HG03342 (cell line): ENCODE data around the gene RCBTB2.

ENCODE experiments used
- ATAC-seq: cut with Tn5 transposase; IDR thresholded peaks from one replicate; pipeline ENCODE4 v1.9.1; 2021; ENCODE audit warnings: mild to moderate bottlenecking, moderate library complexity; ENCODE audit not compliant: unreplicated experiment

Gene RCBTB2

GRCh38 chr13:48532256-48532505 is 699 bp downstream of the RCBTB2 start:
- ATAC-seq = peak; percentile 19

GRCh38 chr13:48531416-48532255 is 1.2 kb downstream of the RCBTB2 start:
- no peak for ATAC-seq

GRCh38 chr13:48530833-48531232 is 2.0 kb downstream of the RCBTB2 start:
- no peak for ATAC-seq

GRCh38 chr13:48528720-48529119 is 4.2 kb downstream of the RCBTB2 start:
- ATAC-seq = no peak

GRCh38 chr13:48527955-48528354 is 4.9 kb downstream of the RCBTB2 start:
- no peak for ATAC-seq

- no peak for ATAC-seq
Observed at GRCh38 chr13:48526286-48526685, 6.6 kb downstream of the RCBTB2 start.

GRCh38 chr13:48518083-48518482 is 14.8 kb downstream of the RCBTB2 start:
- no peak for ATAC-seq

- ATAC-seq = no peak
Observed at GRCh38 chr13:48515732-48516131, 17.1 kb downstream of the RCBTB2 start.

GRCh38 chr13:48514793-48515192 is 18.1 kb downstream of the RCBTB2 start:
- ATAC-seq = no peak

- ATAC-seq = no peak
Observed at GRCh38 chr13:48511621-48512230, 21.2 kb downstream of the RCBTB2 start.

- no peak for ATAC-seq
Observed at GRCh38 chr13:48510698-48511097, 22.2 kb downstream of the RCBTB2 start.

- no peak for ATAC-seq
Observed at GRCh38 chr13:48508011-48508410, 24.9 kb downstream of the RCBTB2 start.

- ATAC-seq = no peak
Observed at GRCh38 chr13:48507021-48507420, 25.9 kb downstream of the RCBTB2 start.

- peak; percentile 27 for ATAC-seq
Observed at GRCh38 chr13:48506092-48506701, 26.7 kb downstream of the RCBTB2 start.

GRCh38 chr13:48505597-48506091 is 27.2 kb downstream of the RCBTB2 start:
- ATAC-seq = peak; percentile 79

- no peak for ATAC-seq
Observed at GRCh38 chr13:48505012-48505411, 27.9 kb downstream of the RCBTB2 start.

- ATAC-seq = no peak
Observed at GRCh38 chr13:48504606-48505005, 28.3 kb downstream of the RCBTB2 start.

GRCh38 chr13:48502601-48503319 is 30.1 kb downstream of the RCBTB2 start:
- ATAC-seq = no peak

GRCh38 chr13:48501705-48502104 is 31.2 kb downstream of the RCBTB2 start:
- peak; percentile 35 for ATAC-seq

GRCh38 chr13:48500652-48501197 is 32.2 kb downstream of the RCBTB2 start:
- peak; percentile 40 for ATAC-seq

GRCh38 chr13:48497669-48498068 is 35.2 kb downstream of the RCBTB2 start:
- no peak for ATAC-seq
